GM19238 (cell line): ENCODE data around the gene PCDH17.

Experiments
- DNase-seq: peaks from one replicate; pipeline ENCODE4 v3.0.0; 2011; ENCODE audit warnings: low spot score; ENCODE audit not compliant: insufficient read length

The PCDH17 gene

GRCh38 chr13:57636816-57637215 lies 5.3 kb downstream of the PCDH17 start:
- no peak for DNase-seq

DNA sequence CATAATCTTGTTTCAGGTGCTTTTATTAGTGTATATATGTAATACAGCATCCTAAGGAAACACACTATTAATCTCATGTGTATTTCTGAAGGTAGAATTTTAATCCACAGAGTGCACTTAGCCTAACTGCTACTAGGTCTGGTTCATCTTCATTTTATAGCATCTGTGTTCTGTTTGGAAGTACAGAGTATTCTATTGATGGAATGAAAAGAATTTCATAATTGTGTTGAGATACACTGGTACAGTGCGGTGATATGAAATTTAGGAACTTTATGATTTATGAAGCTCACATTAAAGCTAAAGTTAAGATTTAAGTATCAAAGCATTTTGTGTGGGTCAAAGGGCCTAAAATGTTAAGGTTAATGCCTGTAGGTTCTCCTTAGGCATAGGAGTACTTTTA lies 6.0 kb downstream of the PCDH17 start:
- no peak for DNase-seq

DNA sequence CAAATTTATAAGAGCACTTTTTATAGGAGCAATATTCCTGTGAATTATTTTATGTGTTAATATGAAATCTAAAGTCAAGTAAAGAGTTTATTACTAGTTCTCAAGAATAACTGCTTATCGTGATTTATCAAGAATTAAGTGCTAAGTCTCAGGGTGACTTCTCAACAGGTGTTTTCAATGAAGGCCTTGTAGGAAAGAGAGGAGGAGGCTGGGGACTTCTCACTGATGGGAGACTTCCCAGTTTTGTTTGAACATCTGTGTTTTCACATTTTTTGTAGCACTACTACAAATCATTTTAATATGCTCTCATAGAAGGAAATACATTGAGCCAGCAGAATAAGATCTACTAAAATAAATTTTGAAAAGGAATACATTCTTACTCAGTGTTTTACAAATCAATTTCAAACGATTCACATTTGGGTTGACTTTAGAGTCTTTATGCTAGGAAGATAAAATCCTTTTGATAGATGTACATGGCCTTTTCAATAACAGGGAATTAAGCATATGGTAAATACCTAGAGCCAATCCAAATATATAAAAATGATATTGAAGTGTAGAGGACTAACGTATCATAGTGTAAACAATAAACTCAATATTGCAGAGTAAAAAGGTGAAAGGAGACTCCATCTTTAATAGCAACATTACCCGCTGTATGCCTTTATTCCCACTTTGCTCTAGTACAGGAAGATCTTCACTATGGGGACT lies 6.8 kb downstream of the PCDH17 start:
- DNase-seq = no peak

- DNase-seq = no peak
Measured at GRCh38 chr13:57640607-57641006, 9.1 kb downstream of the PCDH17 start.

DNA sequence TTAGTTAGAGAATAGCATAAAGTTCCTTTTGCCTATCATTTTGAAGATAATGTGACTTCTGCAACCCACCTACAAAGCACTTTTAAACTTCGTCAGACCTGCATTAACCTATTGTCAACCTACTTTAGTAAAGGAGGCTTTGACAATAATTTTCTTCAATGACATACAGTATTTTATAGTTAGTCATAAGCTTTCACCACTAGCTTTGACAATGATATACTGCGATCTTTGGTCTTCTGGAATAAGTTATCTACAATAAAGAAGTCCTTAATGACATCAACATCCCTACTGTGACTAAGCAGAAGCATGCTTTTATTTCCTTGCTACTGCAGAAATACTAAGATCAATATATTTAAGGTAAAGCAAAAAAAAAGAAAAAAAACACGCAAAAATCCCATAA lies 9.5 kb downstream of the PCDH17 start:
- no peak for DNase-seq

DNA sequence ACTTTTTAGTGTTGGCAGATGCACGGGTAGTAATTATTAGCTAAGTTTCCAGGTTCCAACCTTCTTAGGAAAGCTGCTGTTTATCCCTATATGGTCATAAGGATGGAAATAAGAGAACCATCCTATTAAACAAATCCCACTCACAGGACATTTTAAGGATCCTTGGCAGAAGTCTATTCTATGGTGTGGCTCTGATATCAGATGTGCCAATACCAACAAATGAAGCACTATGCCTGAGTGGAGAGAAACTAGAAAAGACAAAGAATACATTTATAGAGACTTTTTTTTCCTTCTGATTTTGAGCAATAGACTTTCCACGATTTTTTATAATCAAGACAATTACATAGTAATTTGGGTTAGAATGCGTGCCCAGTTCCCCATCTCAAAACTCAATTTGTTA lies 12.6 kb downstream of the PCDH17 start:
- DNase-seq = no peak

DNA sequence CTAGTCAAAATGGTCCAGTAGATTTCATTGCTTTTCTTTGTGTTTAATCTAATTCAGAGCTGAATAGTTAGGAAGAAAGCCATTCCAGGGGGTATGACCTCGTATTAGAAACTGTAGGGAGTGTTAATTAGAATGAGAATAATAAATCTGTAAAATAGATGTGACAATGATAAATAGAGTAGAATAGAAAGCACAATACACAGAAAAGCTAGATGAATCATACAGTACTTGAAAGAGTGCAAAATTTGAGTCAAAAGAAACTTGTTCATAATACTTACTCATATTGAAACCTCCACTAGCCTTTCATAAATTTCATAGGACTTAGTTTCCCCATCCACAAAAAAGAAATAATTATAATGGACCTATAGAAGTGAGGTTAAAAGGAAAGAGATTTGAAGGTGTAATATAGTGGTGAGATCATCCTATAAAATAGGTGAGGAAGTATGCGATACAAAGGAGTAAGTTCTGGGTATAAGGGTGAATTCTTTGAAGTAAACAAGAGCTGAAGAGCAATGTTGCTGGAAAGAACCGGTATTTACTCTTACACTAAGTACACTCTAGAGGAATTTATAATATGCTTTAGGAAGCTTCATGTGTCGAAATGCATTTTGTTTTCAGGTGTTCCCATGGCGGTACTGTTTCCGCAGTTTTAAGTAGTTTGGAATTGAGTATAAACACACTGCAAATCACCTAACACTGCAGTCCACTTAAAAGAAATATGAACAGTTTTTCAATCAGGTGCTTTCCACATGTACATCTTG lies 21.9 kb downstream of the PCDH17 start:
- DNase-seq = no peak

GRCh38 chr13:57665481-57665880 lies 33.9 kb downstream of the PCDH17 start:
- no peak for DNase-seq

DNA sequence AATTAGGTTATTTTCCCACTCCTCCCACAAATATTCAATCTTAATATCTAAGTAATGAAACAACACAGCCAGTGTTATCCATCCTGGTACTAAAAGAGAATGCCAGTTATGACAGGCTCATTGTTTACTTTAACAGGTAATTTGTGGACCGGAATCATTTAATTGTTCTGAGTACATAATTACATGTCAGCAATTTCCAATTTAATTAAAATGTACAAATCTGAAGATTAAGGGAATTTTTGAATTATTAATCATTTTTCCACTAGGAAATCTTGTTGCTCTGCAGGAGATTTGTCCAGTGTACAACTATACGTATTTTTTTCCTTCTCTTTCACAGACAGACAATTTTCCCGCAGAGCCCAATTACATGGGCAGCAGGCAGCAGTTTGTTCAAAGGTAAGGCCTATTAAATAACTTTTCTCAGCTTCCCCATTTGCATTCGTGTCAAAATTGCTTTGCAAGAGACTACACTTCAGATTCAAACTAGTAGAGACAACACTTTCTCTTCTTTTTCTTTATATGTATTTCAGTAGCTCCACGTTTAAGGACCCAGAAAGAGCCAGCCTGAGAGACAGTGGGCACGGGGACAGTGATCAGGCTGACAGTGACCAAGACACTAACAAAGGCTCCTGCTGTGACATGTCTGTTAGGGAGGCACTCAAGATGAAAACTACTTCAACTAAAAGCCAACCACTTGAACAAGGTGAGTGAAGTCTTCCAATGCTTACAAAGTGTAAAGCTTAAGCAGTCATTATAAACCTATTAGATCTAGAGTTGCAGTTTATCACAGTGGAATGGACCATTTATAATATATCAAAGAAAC lies 34.8 kb downstream of the PCDH17 start:
- no peak for DNase-seq

- DNase-seq = no peak
Measured at GRCh38 chr13:57672168-57672567, 40.6 kb downstream of the PCDH17 start.

GRCh38 chr13:57673197-57673596 lies 41.7 kb downstream of the PCDH17 start:
- no peak for DNase-seq

DNA sequence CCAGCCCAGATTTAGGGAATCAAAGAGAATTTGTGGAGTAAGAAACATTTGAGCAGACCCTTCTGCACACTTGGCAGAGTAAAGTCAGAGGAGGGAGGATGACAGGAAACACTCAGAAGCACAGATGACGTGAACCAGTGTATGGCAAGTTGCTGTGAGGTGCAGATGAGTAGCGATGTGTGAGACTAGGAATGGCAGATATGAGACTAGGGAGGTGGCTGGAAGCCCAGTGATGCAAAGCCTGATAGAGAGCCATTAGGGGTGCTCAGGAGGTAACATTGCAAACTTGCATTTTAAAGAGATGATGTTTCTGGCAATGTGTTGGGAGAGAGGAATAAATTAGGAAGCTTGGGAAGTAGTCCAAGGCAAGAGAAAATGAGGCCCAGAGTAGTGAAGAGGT lies 44.0 kb downstream of the PCDH17 start:
- no peak for DNase-seq

DNA sequence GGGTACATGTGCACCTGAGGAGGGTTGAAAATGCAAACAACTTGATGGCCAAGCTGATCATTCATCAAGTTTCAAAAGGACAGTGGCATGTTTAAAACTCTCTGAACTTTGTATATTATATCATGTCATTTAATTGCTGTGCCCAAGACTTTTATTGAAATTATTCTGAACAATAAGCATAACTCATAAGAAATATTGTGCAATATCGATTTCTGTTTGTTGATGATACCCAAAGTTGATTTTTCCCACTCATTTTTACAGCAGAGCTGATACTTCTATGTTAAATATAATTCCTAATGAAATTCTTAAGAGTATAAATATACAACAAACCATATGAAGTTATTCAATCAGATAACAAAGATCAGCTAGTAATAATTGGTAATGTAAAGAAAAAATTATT lies 49.1 kb downstream of the PCDH17 start:
- no peak for DNase-seq

GRCh38 chr13:57682128-57682716 lies 50.7 kb downstream of the PCDH17 start:
- no peak for DNase-seq

DNA sequence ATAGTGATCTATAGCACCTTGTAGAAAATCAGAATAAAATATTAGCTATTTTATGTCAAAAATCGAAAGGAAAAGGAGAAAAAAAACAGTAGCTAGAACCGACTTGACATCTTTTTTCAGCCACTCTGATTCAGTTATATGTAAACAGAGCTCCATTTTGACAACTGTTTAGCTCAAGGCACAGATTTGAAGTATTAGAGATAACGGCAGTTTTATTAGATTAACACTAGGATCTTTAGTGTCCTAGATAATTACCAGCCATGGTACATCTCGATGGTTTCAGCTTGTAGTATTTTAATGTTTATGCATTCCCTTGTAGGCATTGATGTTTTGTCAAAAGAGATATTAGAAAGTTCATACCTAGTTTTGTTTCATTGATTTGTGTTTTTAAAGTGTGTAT lies 67.3 kb downstream of the PCDH17 start:
- DNase-seq = no peak

GRCh38 chr13:57704031-57704430 lies 72.5 kb downstream of the PCDH17 start:
- no peak for DNase-seq

- DNase-seq = no peak
Measured at GRCh38 chr13:57716295-57716694, 84.8 kb downstream of the PCDH17 start.

DNA sequence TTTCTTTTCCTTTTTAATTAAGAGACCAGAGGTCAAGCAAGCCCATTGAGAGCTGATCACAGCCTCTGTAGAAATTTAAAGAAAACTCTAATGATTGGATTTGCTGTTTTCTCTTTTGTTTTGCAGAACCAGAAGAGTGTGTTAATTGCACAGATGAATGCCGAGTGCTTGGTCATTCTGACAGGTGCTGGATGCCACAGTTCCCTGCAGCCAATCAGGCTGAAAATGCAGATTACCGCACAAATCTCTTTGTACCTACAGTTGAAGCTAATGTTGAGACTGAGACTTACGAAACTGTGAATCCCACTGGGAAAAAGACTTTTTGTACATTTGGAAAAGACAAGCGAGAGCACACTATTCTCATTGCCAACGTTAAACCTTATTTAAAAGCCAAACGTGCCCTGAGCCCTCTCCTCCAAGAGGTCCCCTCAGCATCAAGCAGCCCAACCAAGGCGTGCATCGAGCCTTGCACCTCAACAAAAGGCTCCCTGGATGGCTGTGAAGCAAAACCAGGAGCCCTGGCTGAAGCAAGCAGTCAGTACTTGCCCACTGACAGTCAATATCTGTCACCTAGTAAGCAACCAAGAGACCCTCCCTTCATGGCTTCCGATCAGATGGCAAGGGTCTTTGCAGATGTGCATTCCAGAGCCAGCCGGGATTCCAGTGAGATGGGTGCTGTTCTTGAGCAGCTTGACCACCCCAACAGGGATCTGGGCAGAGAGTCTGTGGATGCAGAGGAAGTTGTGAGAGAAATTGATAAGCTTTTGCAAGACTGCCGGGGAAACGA lies 93.1 kb downstream of the PCDH17 start:
- DNase-seq = no peak

GRCh38 chr13:57725480-57725879 lies 93.9 kb downstream of the PCDH17 start:
- no peak for DNase-seq

DNA sequence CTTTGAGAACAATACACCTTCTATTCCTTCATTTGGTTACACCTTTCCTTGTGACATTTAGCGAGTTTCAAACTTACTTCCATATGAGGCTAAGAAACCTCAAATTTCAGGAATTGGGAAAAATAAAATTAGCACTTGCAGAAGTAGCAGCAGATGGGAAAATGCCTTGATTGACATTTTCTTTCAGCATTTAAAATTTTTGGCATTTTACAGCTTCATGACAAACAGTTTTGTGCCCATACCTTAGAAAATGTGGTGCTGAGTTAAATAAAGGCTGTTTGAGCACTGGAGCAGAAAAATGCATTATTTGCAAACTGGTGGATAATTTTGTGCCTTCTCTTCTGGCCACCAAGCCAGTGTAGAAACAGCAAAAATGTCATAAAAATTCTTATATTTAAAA lies 95.4 kb downstream of the PCDH17 start:
- DNase-seq = no peak

GRCh38 chr13:57734306-57734705 lies 102.8 kb downstream of the PCDH17 start:
- DNase-seq = no peak
